ENCODE measurements around the gene ASTN2. TPM values are rescaled to one million over a fixed set of nuclear protein-coding genes. Genes with fewer than 3 reads are reported as not detected.

Gene ASTN2
- total and polyA plus RNA-seq, 9 of the 15 experiments (the other 6 are each of a cell fraction or from before 2014, with no cell fraction given), result 0.56 to 3.5 (median 1.9) TPM

- TF ChIP-seq ZNF165 (CRISPR knock-in tag; IDR thresholded peaks at IDR 0.05; ENCODE audit: borderline replicate concordance), result no peak
- TF ChIP-seq IFI16 (CRISPR knock-in tag; IDR thresholded peaks at IDR 0.05), result no peak
- TF ChIP-seq SNIP1 (IDR thresholded peaks at IDR 0.05; ENCODE audit: low read depth), result no peak
These were observed 5.5 kb downstream of the ASTN2 start (continued) for GRCh38 chr9:117409321-117409720.

GRCh38 chr9:117407436-117408022, 7.3 kb downstream of the ASTN2 start:
- Histone ChIP-seq H3K27me3 (ENCODE audit: control insufficient read depth in 2 of 2, insufficient read depth in 2 of 2, low read length in 2 of 2) (no peaks in the 10 kb centered on the region), H3K27ac (ENCODE audit: extremely low read depth, low read depth, low read length) (no peak overlapping the region), H3K36me3 (ENCODE audit: control insufficient read depth, insufficient read depth, low read length) (no peaks in the 10 kb centered on the region), H3K79me2 (ENCODE audit: control insufficient read depth, insufficient read depth, low read length) (no peaks in the 10 kb centered on the region), H3K4me2 (ENCODE audit: insufficient read depth, low read length) (no peak overlapping the region), H3K4me1 (replicated peaks in 1 of 2; ENCODE audit: control insufficient read depth in 2 of 2, insufficient read depth in 2 of 2, low read length in 2 of 2) (no peaks in the 10 kb centered on the region), H3K4me3 (no peak overlapping the region), H3K9ac (ENCODE audit: insufficient read depth in 1 of 2, low read depth in 2 of 2, low read length in 2 of 2) (no peak overlapping the region), H3K9me3 (replicated peaks; ENCODE audit: control insufficient read depth, insufficient read depth, low read depth, low read length) (no peaks in the 10 kb centered on the region), H3K9me1 (ENCODE audit: control insufficient read depth, insufficient read depth, low read length) (no peaks in the 10 kb centered on the region), H4K20me1 (replicated peaks; ENCODE audit: control insufficient read depth, insufficient read depth, low read length) (no peaks in the 10 kb centered on the region), H2AFZ (ENCODE audit: low read depth, low read length) (no peak overlapping the region)
- ATAC-seq, result no peak
- intact Hi-C loops (cut with micrococcal nuclease) (no loop called here), in situ Hi-C loops (cut with MboI) (no loop called here)
- no peak for DNase-seq (ENCODE audit: extremely low read depth in 1 of 4, low spot score in 3 of 4)
- TF ChIP-seq XRCC3 (IDR thresholded peaks at IDR 0.05) (no peak), ZNF655 (CRISPR knock-in tag; IDR thresholded peaks at IDR 0.05) (no peak), SUPT5H (IDR thresholded peaks at IDR 0.05) (no peak), SRSF7 (optimal IDR thresholded peaks at IDR 0.05; ENCODE audit: low read depth, low read length) (no peak), FUS (optimal IDR thresholded peaks at IDR 0.05; ENCODE audit: low read depth, low read length) (no peak), CBFA2T3 (IDR thresholded peaks at IDR 0.05) (no peak), C11orf30 (IDR thresholded peaks at IDR 0.05; ENCODE audit: low read depth) (no peak), PTBP1 (IDR thresholded peaks at IDR 0.05; ENCODE audit: low read depth, low read length) (no peak), PBX2 (CRISPR knock-in tag; IDR thresholded peaks at IDR 0.05; ENCODE audit: low read depth) (no peak), PBX2 (tag; conservative IDR thresholded peaks at IDR 0.05; ENCODE audit: low read depth) (no peak), ARID2 (IDR thresholded peaks at IDR 0.05) (no peak), RB1 (IDR thresholded peaks at IDR 0.05; ENCODE audit: low read depth) (no peak), ZBTB5 (IDR thresholded peaks at IDR 0.05) (no peak), RHOXF2B (CRISPR knock-in tag; conservative IDR thresholded peaks at IDR 0.05) (no peak), ZNF124 (CRISPR knock-in tag; IDR thresholded peaks at IDR 0.05) (no peak)
- 0% methylated on average over 2 of the region's 2 CpGs for WGBS (ENCODE audit: insufficient coverage, low coverage, missing lambda C conversion rate)
- ChIA-PET POLR2A (no interaction called here), CTCF (ENCODE audit: low intra/inter-chr PET ratio) (no interaction called here)
- no peak for FAIRE-seq
- no TSS peak for BruUV-seq (replicated peaks)

All from K562 (cell line).